Measurements from ENCODE around the gene PTCHD1.

GRCh38 chrX:23364416-23364815, 29.8 kb downstream of the PTCHD1 start:
- TF ChIP-seq CTCF (IDR thresholded peaks at IDR 0.05; ENCODE audit: poor library complexity) (no peak), EZH2 (IDR thresholded peaks at IDR 0.05; ENCODE audit: borderline replicate concordance) (no peak)
